ENCODE data around the gene SLC39A11.

Gene SLC39A11

GRCh38 chr17:73052923-73053322 is 39.6 kb downstream of the SLC39A11 start:
- Histone ChIP-seq H2AK5ac (ENCODE audit: low read length) (no peak overlapping the region), H2AFZ (ENCODE audit: insufficient read depth, low read length, poor library complexity) (no peak overlapping the region), H3K9ac (ENCODE audit: low read length) (no peak overlapping the region), H3K4me1 (ENCODE audit: control insufficient read depth in 1 of 2, insufficient read depth in 2 of 2, low read length in 2 of 2) (no peaks in the 10 kb centered on the region), H3K18ac (ENCODE audit: low read length) (no peak overlapping the region), H4K8ac (ENCODE audit: low read depth, low read length) (no peak overlapping the region), H3K14ac (ENCODE audit: low read length) (no peak overlapping the region), H3K23ac (ENCODE audit: low read length) (no peak overlapping the region), H3K27ac (ENCODE audit: low read depth, low read length) (no peak overlapping the region), H4K12ac (ENCODE audit: low read depth, low read length) (no peak overlapping the region), H3K4me2 (ENCODE audit: low read length) (no peak overlapping the region), H3K79me1 (ENCODE audit: low read length) (no peaks in the 10 kb centered on the region), H3K27me3 (ENCODE audit: insufficient read depth, low read length) (no peaks in the 10 kb centered on the region), H3K36me3 (ENCODE audit: control insufficient read depth in 1 of 2, insufficient read depth in 2 of 2, low read length in 2 of 2) (peaks cover 0 to 2% of the 10 kb centered on the region in 2 experiments), H3K4ac (ENCODE audit: low read depth, low read length) (no peak overlapping the region), H2BK120ac (ENCODE audit: insufficient read depth, low read length, poor library complexity) (no peak overlapping the region), H2BK5ac (ENCODE audit: low read depth, low read length, poor library complexity) (no peak overlapping the region), H3K79me2 (ENCODE audit: control insufficient read depth, insufficient read depth, low read length, poor library complexity) (no peaks in the 10 kb centered on the region), H4K91ac (ENCODE audit: low read depth, low read length) (no peak overlapping the region), H3K4me3 (ENCODE audit: low read depth, low read length) (no peak overlapping the region), H3K9me3 (ENCODE audit: insufficient read depth, low read depth, low read length) (no peaks in the 10 kb centered on the region), H2BK12ac (ENCODE audit: low read length) (no peak overlapping the region)
- DNase-seq: no peak
- no CpG with 5 or more reads among the region's 4 CpGs for WGBS (ENCODE audit: extremely low coverage, insufficient coverage, insufficient read length)

- Histone ChIP-seq H3K18ac (ENCODE audit: low read length) (no peak overlapping the region), H4K12ac (ENCODE audit: low read depth, low read length) (no peak overlapping the region), H3K4me2 (ENCODE audit: low read length) (no peak overlapping the region), H2BK5ac (ENCODE audit: low read depth, low read length, poor library complexity) (no peak overlapping the region), H3K9me3 (ENCODE audit: insufficient read depth, low read depth, low read length) (no peaks in the 10 kb centered on the region), H3K14ac (ENCODE audit: low read length) (no peak overlapping the region), H4K91ac (ENCODE audit: low read depth, low read length) (no peak overlapping the region), H3K4me3 (ENCODE audit: low read depth, low read length) (no peak overlapping the region), H3K27me3 (ENCODE audit: insufficient read depth, low read length) (no peaks in the 10 kb centered on the region), H2BK12ac (ENCODE audit: low read length) (no peak overlapping the region), H3K27ac (ENCODE audit: low read depth, low read length) (no peak overlapping the region), H2AFZ (ENCODE audit: insufficient read depth, low read length, poor library complexity) (no peak overlapping the region), H3K79me1 (ENCODE audit: low read length) (no peaks in the 10 kb centered on the region), H3K36me3 (ENCODE audit: control insufficient read depth in 1 of 2, insufficient read depth in 2 of 2, low read length in 2 of 2) (peaks cover 0 to 2% of the 10 kb centered on the region in 2 experiments), H3K79me2 (ENCODE audit: control insufficient read depth, insufficient read depth, low read length, poor library complexity) (no peaks in the 10 kb centered on the region), H3K23ac (ENCODE audit: low read length) (no peak overlapping the region), H3K4ac (ENCODE audit: low read depth, low read length) (no peak overlapping the region), H3K9ac (ENCODE audit: low read length) (no peak overlapping the region), H2BK120ac (ENCODE audit: insufficient read depth, low read length, poor library complexity) (no peak overlapping the region), H4K8ac (ENCODE audit: low read depth, low read length) (no peak overlapping the region), H3K4me1 (ENCODE audit: control insufficient read depth in 1 of 2, insufficient read depth in 2 of 2, low read length in 2 of 2) (no peaks in the 10 kb centered on the region), H2AK5ac (ENCODE audit: low read length) (no peak overlapping the region)
- no peak for DNase-seq
- no CpG with 5 or more reads among the region's 4 CpGs for WGBS (ENCODE audit: extremely low coverage, insufficient coverage, insufficient read length)
Observed at GRCh38 chr17:73050797-73051196, 41.7 kb downstream of the SLC39A11 start.

GRCh38 chr17:73048170-73048569 is 44.3 kb downstream of the SLC39A11 start:
- Histone ChIP-seq H3K79me2 (ENCODE audit: control insufficient read depth, insufficient read depth, low read length, poor library complexity) (no peaks in the 10 kb centered on the region), H4K12ac (ENCODE audit: low read depth, low read length) (no peak overlapping the region), H3K27ac (ENCODE audit: low read depth, low read length) (no peak overlapping the region), H3K4me3 (ENCODE audit: low read depth, low read length) (no peak overlapping the region), H2BK12ac (ENCODE audit: low read length) (no peak overlapping the region), H3K9ac (ENCODE audit: low read length) (no peak overlapping the region), H3K23ac (ENCODE audit: low read length) (no peak overlapping the region), H3K4me1 (ENCODE audit: control insufficient read depth in 1 of 2, insufficient read depth in 2 of 2, low read length in 2 of 2) (peaks cover 2 to 4% of the 10 kb centered on the region in 2 experiments), H2AFZ (ENCODE audit: insufficient read depth, low read length, poor library complexity) (no peak overlapping the region), H3K4ac (ENCODE audit: low read depth, low read length) (no peak overlapping the region), H3K18ac (ENCODE audit: low read length) (no peak overlapping the region), H3K9me3 (ENCODE audit: insufficient read depth, low read depth, low read length) (no peaks in the 10 kb centered on the region), H3K36me3 (ENCODE audit: control insufficient read depth in 1 of 2, insufficient read depth in 2 of 2, low read length in 2 of 2) (peaks cover 0 to 2% of the 10 kb centered on the region in 2 experiments), H2BK5ac (ENCODE audit: low read depth, low read length, poor library complexity) (no peak overlapping the region), H3K4me2 (ENCODE audit: low read length) (no peak overlapping the region), H4K8ac (ENCODE audit: low read depth, low read length) (no peak overlapping the region), H3K27me3 (ENCODE audit: insufficient read depth, low read length) (no peaks in the 10 kb centered on the region), H3K79me1 (ENCODE audit: low read length) (no peaks in the 10 kb centered on the region), H2AK5ac (ENCODE audit: low read length) (no peak overlapping the region), H4K91ac (ENCODE audit: low read depth, low read length) (no peak overlapping the region), H3K14ac (ENCODE audit: low read length) (no peak overlapping the region), H2BK120ac (ENCODE audit: insufficient read depth, low read length, poor library complexity) (no peak overlapping the region)
- WGBS (ENCODE audit: extremely low coverage, insufficient coverage, insufficient read length): no CpG with 5 or more reads among the region's 4 CpGs
- no peak for DNase-seq

GRCh38 chr17:73045724-73046123 is 46.8 kb downstream of the SLC39A11 start:
- Histone ChIP-seq H2AK5ac (ENCODE audit: low read length) (no peak overlapping the region), H3K27ac (ENCODE audit: low read depth, low read length) (no peak overlapping the region), H4K8ac (ENCODE audit: low read depth, low read length) (no peak overlapping the region), H2BK120ac (ENCODE audit: insufficient read depth, low read length, poor library complexity) (no peak overlapping the region), H2BK5ac (ENCODE audit: low read depth, low read length, poor library complexity) (no peak overlapping the region), H4K91ac (ENCODE audit: low read depth, low read length) (no peak overlapping the region), H3K9ac (ENCODE audit: low read length) (no peak overlapping the region), H3K23ac (ENCODE audit: low read length) (no peak overlapping the region), H3K4me2 (ENCODE audit: low read length) (no peak overlapping the region), H3K9me3 (ENCODE audit: insufficient read depth, low read depth, low read length) (no peaks in the 10 kb centered on the region), H4K12ac (ENCODE audit: low read depth, low read length) (no peak overlapping the region), H3K4me1 (ENCODE audit: control insufficient read depth in 1 of 2, insufficient read depth in 2 of 2, low read length in 2 of 2) (peaks cover 2 to 4% of the 10 kb centered on the region in 2 experiments), H3K18ac (ENCODE audit: low read length) (no peak overlapping the region), H3K27me3 (ENCODE audit: insufficient read depth, low read length) (no peaks in the 10 kb centered on the region), H3K4ac (ENCODE audit: low read depth, low read length) (no peak overlapping the region), H3K36me3 (ENCODE audit: control insufficient read depth in 1 of 2, insufficient read depth in 2 of 2, low read length in 2 of 2) (peaks cover 0 to 1% of the 10 kb centered on the region in 2 experiments), H2AFZ (ENCODE audit: insufficient read depth, low read length, poor library complexity) (no peak overlapping the region), H2BK12ac (ENCODE audit: low read length) (no peak overlapping the region), H3K79me2 (ENCODE audit: control insufficient read depth, insufficient read depth, low read length, poor library complexity) (no peaks in the 10 kb centered on the region), H3K79me1 (ENCODE audit: low read length) (no peaks in the 10 kb centered on the region), H3K4me3 (ENCODE audit: low read depth, low read length) (no peak overlapping the region), H3K14ac (ENCODE audit: low read length) (no peak overlapping the region)
- no peak for DNase-seq
- no CpG with 5 or more reads among the region's 4 CpGs for whole genome bisulfite sequencing (ENCODE audit: extremely low coverage, insufficient coverage, insufficient read length)

All from trophoblast cell (in vitro differentiated cells and primary cell).